HCT116 (cell line): ENCODE data around the gene ATP6V1E1. TPM values are rescaled to one million over a fixed set of nuclear protein-coding genes. Genes with fewer than 3 reads are reported as not detected.

ENCODE experiments used
- ATAC-seq: fragments of 200-7000 bp; cut with Tn5 transposase; 2 replicates; pipeline ENCODE4 v1.9.1; 2020; ENCODE audit warnings: mild to moderate bottlenecking, moderate library complexity
- BruUV-seq: library from RNA; stranded (reverse); fragments of 400-500 nt; replicated peaks from 2 replicates; lab custom pipeline; 2021; lab: Mats Ljungman, UMichigan
- CTCF ChIA-PET: fragments of 300-600 bp; sonication (Branson Sonifier 250); formaldehyde crosslinking; loops from one replicate; lab custom pipeline; 2021; ENCODE audit warnings: antibody characterized with exemption; lab: Charles Lee
- POLR2A ChIA-PET: fragments of 300-600, 350-600 bp; sonication (Branson Sonifier 250); formaldehyde crosslinking; loops from one replicate; lab custom pipeline; 2021; ENCODE audit warnings: antibody characterized with exemption; lab: Charles Lee
- RAD21 ChIA-PET, 2 experiments: fragments of 300-600 bp; sonication (Branson Sonifier 250); formaldehyde crosslinking; loops; one replicate each; lab custom pipeline; 2023; ENCODE audit warnings: low total read pairs in 2 of 2; ENCODE audit not compliant: uncharacterized antibody in 2 of 2, unreplicated experiment in 2 of 2, low non-redundant PET in 1 of 2; lab: Charles Lee
- DNase-seq: peaks from one replicate; pipeline ENCODE4 v3.0.0-alpha.2; 2010; ENCODE audit warnings: low read depth, low spot score
- H2AFZ ChIP-seq: fragments of 200-600 bp; shearing (Covaris generic), sonication (generic); 2 replicates; pipeline ENCODE4 v1.6.1; 2017; ENCODE audit warnings: low read depth, mixed run types, mixed read lengths, antibody characterized with exemption, low read length; ENCODE audit not compliant: poor library complexity, severe bottlenecking
- H3K27ac ChIP-seq: 2 replicates; pipeline ENCODE4 v1.5.1; 2012; ENCODE audit warnings: low read depth, low read length
- H3K27me3 ChIP-seq: fragments of 200-600 bp; sonication (generic); 2 replicates; pipeline ENCODE4 v1.6.1; 2016; ENCODE audit warnings: mixed run types, low read length, mixed read lengths; ENCODE audit not compliant: insufficient read depth
- H3K36me3 ChIP-seq, 2 experiments: fragments of 200-500 bp in 1 of 2; fragments of 200-600 bp in 1 of 2; sonication (Bioruptor generic) in 1 of 2; sonication (generic) in 1 of 2; 2 replicates each; pipeline versions ENCODE4 v1.5.1 to v1.6.1; 2014 to 2016; ENCODE audit warnings: low read length in 2 of 2, inconsistent platforms in 1 of 2, mixed read lengths in 1 of 2, mixed run types in 1 of 2; ENCODE audit not compliant: insufficient read depth in 2 of 2, control insufficient read depth in 1 of 2
- H3K4me1 ChIP-seq, 2 experiments: fragments of 200-600 bp in 1 of 2; sonication (generic) in 1 of 2; 2 replicates each; pipeline versions ENCODE4 v1.5.1 to v1.6.1; 2012 to 2017; ENCODE audit warnings: low read length in 2 of 2, inconsistent platforms in 1 of 2, mild to moderate bottlenecking in 1 of 2, mixed read lengths in 1 of 2, mixed run types in 1 of 2, moderate library complexity in 1 of 2; ENCODE audit not compliant: insufficient read depth in 2 of 2, control insufficient read depth in 1 of 2
- H3K4me2 ChIP-seq: fragments of 200-600 bp; sonication (generic); 2 replicates; pipeline ENCODE4 v1.6.1; 2017; ENCODE audit warnings: mixed run types, low read length, mixed read lengths
- H3K4me3 ChIP-seq, 2 experiments: fragments of 200-600 bp in 1 of 2; sonication (generic) in 1 of 2; replicated peaks in 1 of 2; 2 replicates each; pipeline ENCODE4 v1.5.1; 2011 to 2016; ENCODE audit warnings: low read length in 2 of 2, control low read depth in 1 of 2, low read depth in 1 of 2, mild to moderate bottlenecking in 1 of 2, mixed read lengths in 1 of 2, mixed run types in 1 of 2
- H3K79me2 ChIP-seq: fragments of 200-600 bp; sonication (generic); 2 replicates; pipeline ENCODE4 v1.6.1; 2017; ENCODE audit warnings: mild to moderate bottlenecking, mixed run types, low read length, moderate library complexity, mixed read lengths; ENCODE audit not compliant: insufficient read depth
- H3K9ac ChIP-seq: fragments of 200-600 bp; sonication (generic); 2 replicates; pipeline ENCODE4 v1.6.1; 2016; ENCODE audit warnings: low read length, mixed read lengths
- H3K9me2 ChIP-seq: fragments of 200-600 bp; sonication (generic), shearing (Covaris generic); 2 replicates; pipeline ENCODE4 v1.6.1; 2017; ENCODE audit warnings: mixed run types, mild to moderate bottlenecking, moderate library complexity; ENCODE audit not compliant: insufficient read depth
- H3K9me3 ChIP-seq, 2 experiments: fragments of 200-500 bp in 1 of 2; fragments of 200-600 bp in 1 of 2; sonication (Bioruptor generic) in 1 of 2; sonication (generic) in 1 of 2; 2 replicates each; pipeline ENCODE4 v1.6.1; 2014 to 2017; ENCODE audit warnings: low read length in 2 of 2, mixed read lengths in 2 of 2, inconsistent platforms in 1 of 2, low read depth in 1 of 2, mild to moderate bottlenecking in 1 of 2, mixed run types in 1 of 2, moderate library complexity in 1 of 2; ENCODE audit not compliant: control insufficient read depth in 1 of 2, insufficient read depth in 1 of 2
- H4K20me1 ChIP-seq: fragments of 200-600 bp; sonication (generic), shearing (Covaris generic); 2 replicates; pipeline ENCODE4 v1.6.1; 2017; ENCODE audit warnings: mixed run types, mild to moderate bottlenecking, moderate library complexity; ENCODE audit not compliant: insufficient read depth
- ATF3 ChIP-seq: IDR thresholded peaks from 2 replicates; pipeline ENCODE4 v1.6.1; 2012
- CEBPB ChIP-seq: IDR thresholded peaks from 2 replicates; pipeline ENCODE4 v1.6.1; 2012; ENCODE audit warnings: low read depth
- CTCF ChIP-seq, 3 experiments: fragments of 200-600 bp in 1 of 3; sonication (generic) in 1 of 3; IDR thresholded peaks in 2 of 3; conservative IDR thresholded peaks in 1 of 3; 2 replicates each; pipeline ENCODE4 v1.5.1; 2012 to 2017; ENCODE audit warnings: low read depth in 2 of 3, low read length in 2 of 3, antibody characterized with exemption in 1 of 3, borderline replicate concordance in 1 of 3, control low read depth in 1 of 3, mild to moderate bottlenecking in 1 of 3, mixed read lengths in 1 of 3, mixed run types in 1 of 3, moderate library complexity in 1 of 3; ENCODE audit not compliant: insufficient read depth in 1 of 3
- ELF1 ChIP-seq: IDR thresholded peaks from 2 replicates; pipeline ENCODE4 v1.6.1; 2012; ENCODE audit warnings: low read depth, borderline replicate concordance
- EZH2 ChIP-seq: fragments of 200-600 bp; sonication (generic); IDR thresholded peaks from 2 replicates; pipeline ENCODE4 v1.6.1; 2017; ENCODE audit warnings: antibody characterized with exemption, mixed run types
- EZH2phosphoT487 ChIP-seq: fragments of 200-600 bp; IDR thresholded peaks from 2 replicates; pipeline ENCODE4 v1.6.1; 2018; ENCODE audit warnings: antibody characterized with exemption, borderline replicate concordance
- FOSL1 ChIP-seq: IDR thresholded peaks from 2 replicates; pipeline ENCODE4 v1.6.1; 2012; ENCODE audit warnings: low read depth
- MAX ChIP-seq: IDR thresholded peaks from 2 replicates; pipeline ENCODE4 v1.6.1; 2012
- POLR2A ChIP-seq: IDR thresholded peaks from 2 replicates; pipeline ENCODE4 v1.7.0; 2011; ENCODE audit warnings: borderline replicate concordance; ENCODE audit not compliant: insufficient read depth, insufficient read length; ENCODE audit errors: extremely low read depth
- POLR2AphosphoS5 ChIP-seq: IDR thresholded peaks from 2 replicates; pipeline ENCODE4 v1.6.1; 2011; ENCODE audit warnings: mild to moderate bottlenecking, low read depth, low read length, moderate library complexity
- RAD21 ChIP-seq: IDR thresholded peaks from 2 replicates; pipeline ENCODE4 v1.6.1; 2012; ENCODE audit warnings: low read depth, mild to moderate bottlenecking
- REST ChIP-seq: IDR thresholded peaks from 2 replicates; pipeline ENCODE4 v1.6.1; 2012; ENCODE audit warnings: low read depth
- SIN3A ChIP-seq: IDR thresholded peaks from 2 replicates; pipeline ENCODE4 v1.6.1; 2012; ENCODE audit warnings: low read depth
- SP1 ChIP-seq: IDR thresholded peaks from 2 replicates; pipeline ENCODE4 v1.6.1; 2012; ENCODE audit warnings: low read depth
- SRF ChIP-seq: IDR thresholded peaks from 2 replicates; pipeline ENCODE4 v1.6.1; 2012; ENCODE audit warnings: low read depth
- TCF7L2 ChIP-seq: IDR thresholded peaks from 2 replicates; pipeline ENCODE4 v1.7.0; 2011; ENCODE audit warnings: borderline replicate concordance, inconsistent platforms; ENCODE audit not compliant: insufficient read depth, insufficient read length; ENCODE audit errors: extremely low read depth
- YY1 ChIP-seq: IDR thresholded peaks from 2 replicates; pipeline ENCODE4 v1.6.1; 2011; ENCODE audit warnings: low read length, low read depth, moderate library complexity, mild to moderate bottlenecking; ENCODE audit not compliant: insufficient replicate concordance; ENCODE audit errors: extremely low read depth
- ZBTB33 ChIP-seq: IDR thresholded peaks from 2 replicates; pipeline ENCODE4 v1.6.1; 2011; ENCODE audit warnings: mild to moderate bottlenecking, low read length, moderate library complexity; ENCODE audit not compliant: insufficient replicate concordance; ENCODE audit errors: extremely low read depth
- ZFX ChIP-seq: fragments of 450-650 bp; IDR thresholded peaks from 2 replicates; pipeline ENCODE4 v1.6.1; 2017
- ZNF274 ChIP-seq: fragments of 200-500 bp; sonication (Bioruptor generic); IDR thresholded peaks from 2 replicates; pipeline ENCODE4 v1.6.1; 2014; ENCODE audit warnings: mild to moderate bottlenecking, low read depth, low read length, inconsistent platforms
- intact Hi-C: fragments of 100-400 bp; cut with micrococcal nuclease; formaldehyde crosslinking; loops from 2 replicates; pipeline ENCODE4 v1.10.0; 2022
- total RNA-seq: library from RNA; stranded (reverse); gene quantifications from one replicate; pipeline ENCODE4 v1.2.1, GENCODE V29; 2021; ENCODE audit not compliant: unreplicated experiment

ATP6V1E1 gene
- total RNA-seq, 1 experiment from 2014 or later = 107 TPM

GRCh38 chr22:17592201-17592600 lies 36.3 kb downstream of the ATP6V1E1 start:
- BruUV-seq = no TSS peak
- Histone ChIP-seq H3K9me3 (no peaks in the 10 kb centered on the region), H3K9me2 (no peaks in the 10 kb centered on the region), H3K4me3 (no peak overlapping the region), H2AFZ (no peak overlapping the region), H3K27ac (no peak overlapping the region), H3K36me3 (peaks cover 29 to 41% of the 10 kb centered on the region in 2 experiments; a peak in 3 of 4 replicates), H3K4me1 (peaks cover 0 to 5% of the 10 kb centered on the region in 2 experiments; a peak in 2 of 4 replicates), H4K20me1 (no peaks in the 10 kb centered on the region), H3K9ac (no peak overlapping the region), H3K4me2 (no peak overlapping the region), H3K27me3 (no peaks in the 10 kb centered on the region), H3K79me2 (no peaks in the 10 kb centered on the region)
- intact Hi-C loops = no loop called here
- POLR2A ChIA-PET = no interaction called here
- no peak for TF ChIP-seq ATF3
- no peak for TF ChIP-seq TCF7L2
- TF ChIP-seq ZNF274 = no peak
- TF ChIP-seq SIN3A = no peak
- no peak for TF ChIP-seq EZH2
- no peak for TF ChIP-seq EZH2phosphoT487
- no peak for TF ChIP-seq CEBPB
- TF ChIP-seq FOSL1 = no peak
- no peak for TF ChIP-seq ZBTB33
- TF ChIP-seq POLR2AphosphoS5 = no peak
- TF ChIP-seq POLR2A = no peak
- TF ChIP-seq CTCF (IDR thresholded peaks at IDR 0.05 in 2 of 3, conservative IDR thresholded peaks at IDR 0.05 in 1 of 3; ENCODE audit: borderline replicate concordance in 1 of 3, insufficient read depth in 1 of 3, low read depth in 2 of 3, low read length in 2 of 3) = no peak
- no peak for TF ChIP-seq ELF1
- TF ChIP-seq SRF = no peak
- TF ChIP-seq YY1 = no peak
- TF ChIP-seq SP1 = no peak
- TF ChIP-seq REST = no peak
- no peak for TF ChIP-seq ZFX
- TF ChIP-seq RAD21 = no peak
- TF ChIP-seq MAX = no peak
- no peak for DNase-seq
- CTCF ChIA-PET = no interaction called here
- RAD21 ChIA-PET = no interaction called here
- no peak for ATAC-seq
